HG02642 (cell line): ENCODE measurements around the gene CACNA1S.
A peak's percentile ranks its signal among the peaks of the same experiment; 100 is the strongest.

Experiments
- ATAC-seq: cut with Tn5 transposase; IDR thresholded peaks from one replicate; pipeline ENCODE4 v1.9.1; 2021; ENCODE audit warnings: mild to moderate bottlenecking; ENCODE audit not compliant: unreplicated experiment, poor library complexity

Gene CACNA1S

DNA sequence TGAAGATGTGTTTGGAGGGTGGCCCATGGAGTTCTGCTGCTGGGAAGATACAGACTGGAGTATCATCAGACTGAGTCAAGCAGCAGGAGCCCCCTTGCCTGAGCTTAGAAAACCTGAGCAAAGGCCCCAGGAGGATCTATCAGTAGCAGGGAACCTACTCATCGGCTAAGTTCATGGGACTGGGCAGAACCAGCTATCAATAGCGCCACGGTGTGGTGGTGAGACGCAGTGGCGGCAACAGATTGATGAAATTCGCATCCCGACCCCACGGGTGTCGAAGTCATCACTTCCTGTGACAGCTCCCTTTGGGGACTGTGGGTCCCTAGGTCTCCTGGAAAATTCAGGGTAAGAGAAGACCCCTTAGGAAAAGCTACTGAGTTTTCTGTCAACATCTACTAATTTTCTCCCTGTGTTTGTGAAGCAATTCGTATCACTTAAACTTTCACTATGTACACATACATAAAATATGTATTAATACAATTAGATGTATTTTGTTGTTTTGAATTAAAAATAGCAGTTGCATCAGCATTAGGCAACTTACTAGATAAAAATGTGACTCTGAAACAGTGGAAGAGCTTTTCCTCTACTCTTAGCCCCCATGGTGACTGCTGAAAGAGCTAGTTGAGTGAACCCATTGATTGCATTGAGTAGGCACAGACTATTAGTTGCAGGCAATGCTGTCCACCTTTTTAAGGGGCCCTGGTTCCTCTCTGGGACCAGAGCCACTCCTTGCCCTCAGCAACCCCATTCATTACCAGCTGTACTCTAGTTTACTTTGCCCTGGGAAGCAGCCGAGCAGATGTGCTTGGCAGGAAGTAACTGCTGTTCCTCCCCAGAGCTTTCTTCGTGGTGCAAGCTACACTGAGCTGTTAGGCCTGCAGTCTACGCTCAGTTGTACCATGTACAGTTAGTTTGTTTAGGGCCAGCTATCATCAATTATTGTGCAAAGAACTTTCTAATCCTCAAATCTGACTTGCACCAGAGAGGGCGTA lies 7.3 kb upstream of the CACNA1S start:
- no peak for ATAC-seq

DNA sequence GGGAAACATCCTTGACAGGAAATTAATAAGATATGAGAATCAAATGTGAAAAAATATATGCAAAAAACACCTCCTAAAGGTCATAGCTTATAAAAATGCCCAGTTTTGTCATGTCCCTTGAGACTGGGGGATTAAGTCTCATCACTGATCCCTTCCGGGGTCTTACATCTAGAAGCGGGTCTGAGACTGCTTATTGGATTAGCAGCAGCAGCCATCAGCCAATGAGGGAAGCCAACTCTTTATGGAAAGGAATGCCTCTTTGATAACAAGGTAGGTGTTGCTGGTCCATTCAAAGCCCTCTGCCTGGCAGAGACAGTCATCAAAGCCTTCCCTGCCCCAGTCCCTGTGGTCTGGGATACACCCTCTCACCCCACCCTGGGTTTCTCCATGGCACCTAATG lies 3.9 kb upstream of the CACNA1S start:
- ATAC-seq = no peak

- ATAC-seq = no peak
These were observed 3.2 kb upstream of the CACNA1S start for GRCh38 chr1:201115390-201115937.

DNA sequence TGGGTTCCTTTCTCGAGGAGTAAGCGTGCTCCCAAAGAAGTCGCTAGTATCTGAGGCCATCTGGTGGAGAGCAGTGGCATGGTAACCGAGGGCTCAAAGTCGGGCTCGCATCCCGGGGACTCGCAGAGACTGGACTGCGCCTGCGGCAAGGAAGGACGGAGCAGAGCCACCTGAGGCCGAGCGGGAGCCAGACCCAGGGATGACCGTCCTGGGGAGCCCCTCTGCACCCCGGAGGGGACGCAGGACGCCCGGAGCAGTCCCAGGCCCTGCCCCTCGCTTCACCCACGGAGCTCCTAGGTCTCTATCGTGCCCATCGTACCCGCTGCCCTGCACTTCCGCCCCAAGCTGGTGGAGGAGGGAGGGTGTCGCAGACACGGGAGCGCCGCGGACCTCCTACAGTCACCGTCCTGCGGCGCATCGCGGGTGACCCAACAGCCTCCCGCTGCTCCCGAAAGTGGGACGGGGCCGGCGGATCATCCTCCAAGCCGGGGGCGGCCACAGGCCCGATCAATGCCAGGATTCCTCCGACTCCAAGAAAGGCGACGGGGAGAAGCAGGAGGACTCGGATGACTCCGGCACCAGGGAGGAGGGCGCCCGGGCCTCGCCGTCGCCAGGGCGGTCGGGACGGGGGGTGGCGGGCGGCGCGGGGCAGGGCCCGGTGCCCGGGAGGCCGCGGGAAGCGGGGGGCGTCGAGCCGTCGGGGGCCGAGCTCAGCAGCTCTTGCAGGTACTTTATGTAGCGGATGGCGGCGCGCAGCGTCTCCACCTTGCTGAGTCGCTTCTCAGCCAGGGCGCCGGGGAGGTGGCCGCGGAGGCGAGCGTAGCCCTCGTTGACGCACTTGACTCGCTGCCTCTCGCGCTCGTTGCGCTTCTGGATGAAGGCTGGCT lies 2.3 kb upstream of the CACNA1S start:
- peak; percentile 78 for ATAC-seq

DNA sequence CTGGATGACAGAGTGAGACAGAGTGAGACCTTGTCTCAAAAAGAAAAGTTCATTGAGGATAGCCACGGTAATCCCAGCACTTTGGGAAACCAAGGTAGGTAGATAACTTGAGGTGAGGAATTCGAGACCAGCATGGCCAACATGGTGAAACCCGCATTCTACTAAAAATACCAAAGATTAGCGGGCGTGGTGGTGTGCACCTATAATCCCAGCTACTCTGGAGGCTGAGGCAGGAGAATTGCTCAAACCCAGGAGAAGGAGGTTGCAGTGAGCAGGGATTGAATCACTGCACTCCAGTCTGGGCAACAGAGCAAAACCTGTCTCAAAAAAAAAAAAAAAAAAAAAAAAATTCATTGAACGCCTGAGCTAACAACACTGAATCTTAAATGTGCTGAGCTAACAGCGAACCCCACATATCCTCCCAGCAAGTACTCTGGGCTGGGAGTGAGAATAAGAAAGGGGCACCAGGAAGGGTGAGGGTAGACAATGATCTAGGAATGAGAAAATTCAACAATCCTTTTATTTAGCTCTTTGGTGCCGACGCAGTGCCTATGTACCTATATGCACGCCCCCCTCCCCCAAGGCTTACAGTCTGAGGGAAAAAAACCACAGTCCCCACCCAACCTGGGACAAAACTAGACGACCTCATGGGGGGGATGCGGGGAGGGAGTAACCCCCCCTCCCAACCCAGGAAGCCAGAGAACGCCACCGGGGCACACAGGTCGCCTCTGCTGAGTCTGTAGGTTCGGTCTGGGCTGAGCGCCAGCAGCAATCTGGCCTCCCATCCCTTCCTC lies 1.4 kb upstream of the CACNA1S start:
- no peak for ATAC-seq

GRCh38 chr1:201112926-201113325 lies 700 bp upstream of the CACNA1S start:
- ATAC-seq = no peak

DNA sequence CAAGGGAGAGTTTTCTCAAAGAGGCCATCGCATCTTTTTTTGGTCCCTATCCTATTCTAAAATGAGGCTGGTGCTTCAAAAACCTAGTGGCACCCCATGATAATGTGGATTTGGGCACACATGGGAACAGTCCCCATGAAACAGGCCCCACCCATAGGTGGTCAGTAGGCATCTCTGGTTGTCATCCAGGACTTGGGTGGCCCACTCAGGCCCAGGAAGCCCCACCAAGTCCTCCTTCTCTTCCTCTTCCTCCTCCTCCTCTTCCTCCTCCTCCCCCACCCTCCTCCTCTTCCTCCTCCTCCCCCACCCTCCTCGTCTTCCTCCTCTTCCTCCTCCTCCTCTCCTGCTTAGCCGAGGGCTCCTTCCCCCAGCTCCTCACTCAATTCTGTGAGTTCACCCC lies 554 bp downstream of the CACNA1S start:
- no peak for ATAC-seq

GRCh38 chr1:201111156-201111555 lies 1.1 kb downstream of the CACNA1S start:
- ATAC-seq = no peak

- ATAC-seq = no peak
These were observed 1.6 kb downstream of the CACNA1S start for GRCh38 chr1:201110616-201111015.

- ATAC-seq = no peak
These were observed 2.1 kb downstream of the CACNA1S start for GRCh38 chr1:201110138-201110537.

GRCh38 chr1:201109651-201110050 lies 2.6 kb downstream of the CACNA1S start:
- no peak for ATAC-seq

GRCh38 chr1:201108614-201109013 lies 3.6 kb downstream of the CACNA1S start:
- no peak for ATAC-seq

DNA sequence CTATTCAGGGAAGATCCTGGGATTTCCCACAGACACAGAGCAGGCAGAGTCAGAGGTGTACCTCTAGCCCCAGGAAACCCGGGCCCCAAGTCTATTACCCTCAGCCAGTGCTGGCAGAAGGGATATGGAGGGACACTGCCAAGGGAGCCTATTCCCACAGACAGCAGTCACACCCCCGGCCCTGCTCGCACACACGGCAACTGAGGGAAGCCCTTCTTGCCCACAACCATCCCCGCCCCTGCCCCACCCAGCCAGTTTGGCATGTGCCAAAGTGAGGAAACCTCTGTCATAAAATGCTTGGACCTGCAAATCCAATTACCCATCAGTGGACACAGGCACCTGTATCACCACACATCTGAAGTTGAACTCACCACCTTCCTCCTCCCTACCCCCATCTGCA lies 6.5 kb downstream of the CACNA1S start:
- no peak for ATAC-seq

DNA sequence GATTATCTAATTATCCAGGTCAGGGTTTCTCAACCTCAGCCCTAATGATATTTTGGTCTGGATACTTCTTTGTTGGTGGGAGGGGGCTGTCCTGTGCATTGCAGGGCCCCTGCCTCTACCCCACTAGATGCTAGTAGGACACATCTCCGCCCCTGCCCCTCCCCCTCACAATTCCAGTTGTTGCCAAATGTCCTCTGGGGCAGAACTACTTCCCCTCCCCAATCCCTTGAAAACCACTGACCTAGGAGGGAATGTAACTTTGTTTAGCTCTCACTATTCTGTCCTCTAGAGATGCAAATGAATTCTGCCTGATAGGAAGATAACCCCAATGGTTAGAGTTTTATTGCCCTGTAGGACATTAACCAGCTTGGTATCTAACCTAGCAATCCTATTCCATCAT lies 8.1 kb downstream of the CACNA1S start:
- ATAC-seq = no peak

- ATAC-seq = no peak
These were observed 8.6 kb downstream of the CACNA1S start for GRCh38 chr1:201103666-201104065.

DNA sequence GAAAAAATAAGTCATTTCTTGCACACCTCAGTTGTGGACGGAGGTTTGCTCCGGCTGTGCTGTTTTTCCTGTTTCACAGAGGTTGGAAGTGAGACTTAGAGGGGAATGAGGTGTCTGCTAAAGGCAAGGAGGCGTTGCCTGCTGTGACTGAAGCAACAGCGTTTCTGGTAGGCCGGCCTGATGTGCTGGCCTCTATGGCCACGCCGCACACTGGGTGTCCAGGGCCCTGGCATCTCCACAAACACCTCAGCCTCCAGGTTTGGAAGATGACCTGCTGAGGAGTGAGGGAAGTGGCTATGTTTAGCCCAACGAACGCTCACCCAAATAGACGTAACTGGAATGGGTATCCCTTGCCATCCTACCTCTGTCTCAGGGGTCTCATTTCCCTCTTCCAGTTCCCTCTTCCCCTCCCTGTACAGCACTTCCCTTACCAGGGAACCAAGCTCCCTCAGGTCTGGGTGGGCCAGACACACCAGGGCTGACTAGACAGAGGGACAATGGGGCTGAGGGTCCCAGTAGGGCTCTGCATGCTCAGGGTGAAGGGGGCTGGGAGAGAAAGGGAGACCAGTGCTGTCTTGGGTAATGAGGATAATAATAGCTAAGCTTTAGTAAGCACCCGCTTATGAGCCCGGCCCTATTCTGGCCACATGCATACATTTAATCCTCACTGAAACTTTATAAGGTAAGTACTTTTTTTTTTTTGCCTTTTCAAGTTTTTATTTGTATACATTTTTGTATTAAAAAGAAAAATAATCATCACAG lies 11.9 kb downstream of the CACNA1S start:
- ATAC-seq = no peak

GRCh38 chr1:201098992-201099677 lies 13.1 kb downstream of the CACNA1S start:
- ATAC-seq = no peak

- no peak for ATAC-seq
These were observed 15.0 kb downstream of the CACNA1S start for GRCh38 chr1:201096977-201097856.
